ENCODE data around the gene RSKR. TPM values are rescaled to one million over a fixed set of nuclear protein-coding genes. Genes with fewer than 3 reads are reported as not detected.

Gene RSKR
- total RNA-seq, 1 experiment from 2014 or later: 25.8 TPM

DNA sequence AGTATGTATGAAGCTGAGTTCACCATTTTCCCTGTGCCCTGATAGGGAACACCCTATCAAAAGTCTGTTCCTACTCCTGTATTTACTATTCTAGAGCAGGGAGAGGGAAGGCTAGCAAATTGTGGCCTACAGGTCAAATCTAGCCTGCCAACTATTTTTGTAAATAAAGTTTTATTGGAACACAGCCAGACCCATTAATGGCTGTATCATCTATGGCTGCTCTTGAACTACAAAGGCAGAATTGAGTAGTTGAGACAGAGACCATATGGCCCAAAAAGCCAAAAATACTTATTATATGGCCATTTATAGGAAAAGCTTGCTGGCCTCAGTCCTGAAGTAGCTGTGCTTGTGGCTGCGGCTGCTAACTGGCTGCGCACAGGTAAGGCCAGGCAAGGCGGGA, 33.0 kb downstream of the RSKR start:
- no peak for DNase-seq
- peaks cover 2% of the 10 kb centered on the region for H4K20me1 ChIP-seq (ENCODE audit: control insufficient read depth, insufficient read depth, insufficient read length)

More for the DNA sequence above, 33.0 kb downstream of the RSKR start:
- no peak overlapping the region for H2BK20ac ChIP-seq (ENCODE audit: low read depth, low read length, poor library complexity, severe bottlenecking)
- no peaks in the 10 kb centered on the region for H3K4me1 ChIP-seq (ENCODE audit: insufficient read depth, low read length)
- no peak overlapping the region for H3K9ac ChIP-seq (ENCODE audit: extremely low read depth, insufficient read length, low read length)
- H3K9me3 ChIP-seq (ENCODE audit: control insufficient read depth, low read depth, low read length): no peaks in the 10 kb centered on the region
- H3K4me2 ChIP-seq (ENCODE audit: insufficient read depth, insufficient read length, low read length): no peak overlapping the region
- no peak overlapping the region for H3K23ac ChIP-seq (ENCODE audit: insufficient read length, low read depth, low read length)
- H2AFZ ChIP-seq (ENCODE audit: low read length): no peak overlapping the region
- Mint-ChIP-seq H3K4me3 (no peak overlapping the region), H3K4me1 (peaks cover 9 to 12% of the 10 kb centered on the region in 2 experiments), H3K27me3 (ENCODE audit: low read depth) (no peaks in the 10 kb centered on the region), H3K9me3 (no peaks in the 10 kb centered on the region; a peak in 1 of 5 replicates), H3K36me3 (ENCODE audit: insufficient read depth in 1 of 3, low read depth in 3 of 3) (peaks cover 26 to 40% (median 33%) of the 10 kb centered on the region in 3 experiments; a peak in 6 of 7 replicates), H3K27ac (no peak overlapping the region)
- no peak overlapping the region for H3K27ac ChIP-seq (ENCODE audit: insufficient read length, low read depth, low read length)
- H4K8ac ChIP-seq (replicated peaks; ENCODE audit: insufficient read length, low read depth, low read length): no peak overlapping the region
- no peak overlapping the region for H4K5ac ChIP-seq (ENCODE audit: insufficient read length, low read depth, low read length)
- no peak overlapping the region for H3K14ac ChIP-seq (ENCODE audit: insufficient read depth, low read length)
- no peak overlapping the region for H2BK12ac ChIP-seq (ENCODE audit: insufficient read length, low read depth, low read length)
- H3K79me2 ChIP-seq (ENCODE audit: insufficient read depth, low read length): no peaks in the 10 kb centered on the region
- no peak overlapping the region for H3K18ac ChIP-seq (ENCODE audit: insufficient read length, low read depth, low read length)
- H2BK15ac ChIP-seq (ENCODE audit: low read depth, low read length): no peak overlapping the region
- H3K79me1 ChIP-seq (ENCODE audit: insufficient read depth, low read depth, low read length, poor library complexity, severe bottlenecking): no peaks in the 10 kb centered on the region
- H2BK5ac ChIP-seq (ENCODE audit: insufficient read length, low read length): no peak overlapping the region
- no peak overlapping the region for H3K56ac ChIP-seq (ENCODE audit: insufficient read length, low read depth, low read length)
- WGBS (ENCODE audit: extremely low coverage, insufficient read length, low lambda C conversion rate): no CpG with 5 or more reads among the region's 3 CpGs
- TF ChIP-seq, protein P1, sequence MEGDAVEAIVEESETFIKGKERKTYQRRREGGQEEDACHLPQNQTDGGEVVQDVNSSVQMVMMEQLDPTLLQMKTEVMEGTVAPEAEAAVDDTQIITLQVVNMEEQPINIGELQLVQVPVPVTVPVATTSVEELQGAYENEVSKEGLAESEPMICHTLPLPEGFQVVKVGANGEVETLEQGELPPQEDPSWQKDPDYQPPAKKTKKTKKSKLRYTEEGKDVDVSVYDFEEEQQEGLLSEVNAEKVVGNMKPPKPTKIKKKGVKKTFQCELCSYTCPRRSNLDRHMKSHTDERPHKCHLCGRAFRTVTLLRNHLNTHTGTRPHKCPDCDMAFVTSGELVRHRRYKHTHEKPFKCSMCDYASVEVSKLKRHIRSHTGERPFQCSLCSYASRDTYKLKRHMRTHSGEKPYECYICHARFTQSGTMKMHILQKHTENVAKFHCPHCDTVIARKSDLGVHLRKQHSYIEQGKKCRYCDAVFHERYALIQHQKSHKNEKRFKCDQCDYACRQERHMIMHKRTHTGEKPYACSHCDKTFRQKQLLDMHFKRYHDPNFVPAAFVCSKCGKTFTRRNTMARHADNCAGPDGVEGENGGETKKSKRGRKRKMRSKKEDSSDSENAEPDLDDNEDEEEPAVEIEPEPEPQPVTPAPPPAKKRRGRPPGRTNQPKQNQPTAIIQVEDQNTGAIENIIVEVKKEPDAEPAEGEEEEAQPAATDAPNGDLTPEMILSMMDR (conservative IDR thresholded peaks at IDR 0.05): no peak
- H4K91ac ChIP-seq (ENCODE audit: insufficient read length, low read depth, low read length): no peak overlapping the region
- no peak overlapping the region for H2AK5ac ChIP-seq (ENCODE audit: insufficient read length, low read length)
- H3K27me3 ChIP-seq (ENCODE audit: insufficient read depth, low read length): no peaks in the 10 kb centered on the region
- no peaks in the 10 kb centered on the region for H3K23me2 ChIP-seq (ENCODE audit: insufficient read length, low read depth, low read length, poor library complexity, severe bottlenecking)
- no peak overlapping the region for H3T11ph ChIP-seq (ENCODE audit: low read length)
- H2BK120ac ChIP-seq (ENCODE audit: low read depth, low read length, poor library complexity, severe bottlenecking): no peak overlapping the region
- H3K4ac ChIP-seq (ENCODE audit: low read depth, low read length): no peak overlapping the region
